Tibial nerve (tissue), 4 donors: Measurements from ENCODE around the gene GAA. TPM values are rescaled to one million over a fixed set of nuclear protein-coding genes. Genes with fewer than 3 reads are reported as not detected.

ENCODE experiments used
- DNase-seq, 2 donors: peaks; one replicate each; pipeline ENCODE4 v3.0.0-alpha.2; 2019; ENCODE audit warnings: low spot score in 2 of 2
- H3K27ac ChIP-seq, 4 donors: fragments of 200-600 bp; sonication (generic) in 3 of 4; one replicate each; pipeline ENCODE4 v1.5.1; 2017 to 2019; ENCODE audit warnings: mild to moderate bottlenecking in 1 of 4
- H3K27me3 ChIP-seq, 2 donors: fragments of 200-600 bp; sonication (generic) in 1 of 2; one replicate each; pipeline versions ENCODE4 v1.5.1 to v1.6.0; 2017 to 2019
- H3K36me3 ChIP-seq, 3 donors: fragments of 200-600 bp; sonication (generic); one replicate each; pipeline ENCODE4 v1.5.1; 2018 to 2019
- H3K4me1 ChIP-seq, 4 donors: fragments of 200-600 bp; sonication (generic) in 3 of 4; one replicate each; pipeline ENCODE4 v1.5.1; 2017 to 2019
- H3K4me3 ChIP-seq, 4 donors: fragments of 200-600 bp; sonication (generic) in 3 of 4; one replicate each; pipeline ENCODE4 v1.5.1; 2017 to 2019; ENCODE audit warnings: mild to moderate bottlenecking in 1 of 4, moderate library complexity in 1 of 4
- H3K9me3 ChIP-seq, 4 donors: fragments of 200-600 bp; sonication (generic) in 3 of 4; one replicate each; pipeline ENCODE4 v1.5.1; 2017 to 2019
- EP300 ChIP-seq, 2 donors: sonication (generic); formaldehyde crosslinking; IDR thresholded peaks; one replicate each; pipeline ENCODE4 v1.6.1; 2017; ENCODE audit warnings: antibody characterized with exemption in 2 of 2, mild to moderate bottlenecking in 1 of 2
- POLR2A ChIP-seq, 2 donors: fragments of 450-650 bp; IDR thresholded peaks; one replicate each; pipeline ENCODE4 v1.6.1; 2017; ENCODE audit warnings: antibody characterized with exemption in 2 of 2, mild to moderate bottlenecking in 2 of 2, moderate library complexity in 2 of 2
- WGBS, 2 donors: methylation state at CpG; one replicate each; pipeline ENCODE4 v1.1.5; 2018; 5-methylcytosine and 5-hydroxymethylcytosine counted together
- total RNA-seq, 4 donors: library from RNA; depleted of rRNA; stranded (reverse); fragments of >200 nt; gene quantifications; one replicate each; pipeline ENCODE4 v1.1.0, GENCODE V29; 2016
- TF ChIP-seq, protein P1 (sequence below), 5 experiments: fragments of 200-600 bp in 3 of 5; fragments of 450-650 bp in 2 of 5; sonication (generic) in 3 of 5; IDR thresholded peaks; one replicate each; pipeline ENCODE4 v1.5.1; 2016 to 2019; ENCODE audit warnings: antibody characterized with exemption in 5 of 5, mild to moderate bottlenecking in 3 of 5, moderate library complexity in 2 of 5

Gene GAA
- total RNA-seq, 4 donors from 2014 or later, result 52.7 to 81.9 (median 67.8) TPM

DNA sequence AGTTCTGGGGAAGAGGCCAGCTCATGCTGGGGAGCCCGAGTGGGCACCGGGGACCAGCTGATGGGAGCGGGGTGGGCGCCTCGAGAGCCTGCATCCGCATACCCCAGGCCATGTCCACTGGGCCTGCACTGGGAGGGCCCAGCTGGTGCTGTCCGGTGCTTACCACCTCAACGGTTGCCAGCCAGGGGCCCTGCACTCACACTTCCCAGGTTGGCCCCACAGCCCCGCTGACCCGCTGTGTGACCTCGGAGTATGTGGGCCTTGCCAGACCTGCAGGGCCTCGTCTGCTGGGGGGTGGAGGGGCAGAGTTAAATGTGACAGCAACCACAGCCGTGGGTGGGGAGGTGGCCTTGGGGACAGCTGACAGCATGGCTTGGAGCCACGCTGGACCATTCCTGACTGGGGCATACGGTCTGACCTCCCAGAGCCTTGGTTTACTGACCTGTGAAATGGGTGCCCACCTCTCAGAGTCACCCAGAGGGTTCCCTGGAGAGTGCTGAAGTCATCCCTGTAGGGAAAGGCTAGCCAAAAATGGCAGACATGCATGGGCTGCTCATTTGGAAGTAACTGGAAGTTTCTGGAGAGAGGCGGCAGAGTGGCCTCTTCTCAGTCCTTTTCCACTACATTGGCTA lies 5.4 kb upstream of the GAA start:
- H3K27ac ChIP-seq, result no peak overlapping the region
- H3K36me3 ChIP-seq, result no peaks in the 10 kb centered on the region
- no peak for TF ChIP-seq EP300 (IDR thresholded peaks at IDR 0.05)
- no peak for TF ChIP-seq POLR2A (IDR thresholded peaks at IDR 0.05)
- TF ChIP-seq, protein P1, sequence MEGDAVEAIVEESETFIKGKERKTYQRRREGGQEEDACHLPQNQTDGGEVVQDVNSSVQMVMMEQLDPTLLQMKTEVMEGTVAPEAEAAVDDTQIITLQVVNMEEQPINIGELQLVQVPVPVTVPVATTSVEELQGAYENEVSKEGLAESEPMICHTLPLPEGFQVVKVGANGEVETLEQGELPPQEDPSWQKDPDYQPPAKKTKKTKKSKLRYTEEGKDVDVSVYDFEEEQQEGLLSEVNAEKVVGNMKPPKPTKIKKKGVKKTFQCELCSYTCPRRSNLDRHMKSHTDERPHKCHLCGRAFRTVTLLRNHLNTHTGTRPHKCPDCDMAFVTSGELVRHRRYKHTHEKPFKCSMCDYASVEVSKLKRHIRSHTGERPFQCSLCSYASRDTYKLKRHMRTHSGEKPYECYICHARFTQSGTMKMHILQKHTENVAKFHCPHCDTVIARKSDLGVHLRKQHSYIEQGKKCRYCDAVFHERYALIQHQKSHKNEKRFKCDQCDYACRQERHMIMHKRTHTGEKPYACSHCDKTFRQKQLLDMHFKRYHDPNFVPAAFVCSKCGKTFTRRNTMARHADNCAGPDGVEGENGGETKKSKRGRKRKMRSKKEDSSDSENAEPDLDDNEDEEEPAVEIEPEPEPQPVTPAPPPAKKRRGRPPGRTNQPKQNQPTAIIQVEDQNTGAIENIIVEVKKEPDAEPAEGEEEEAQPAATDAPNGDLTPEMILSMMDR (IDR thresholded peaks at IDR 0.05), result no peak
- no peaks in the 10 kb centered on the region for H3K9me3 ChIP-seq
- H3K4me3 ChIP-seq, result no peak overlapping the region
- H3K27me3 ChIP-seq, result no peaks in the 10 kb centered on the region
- no peak for DNase-seq
- peaks cover 0 to 9% (median 6%) of the 10 kb centered on the region in 4 donors for H3K4me1 ChIP-seq
- 90 to 93% methylated on average over 1 to 12 of the region's 16 CpGs for WGBS, 2 donors

DNA sequence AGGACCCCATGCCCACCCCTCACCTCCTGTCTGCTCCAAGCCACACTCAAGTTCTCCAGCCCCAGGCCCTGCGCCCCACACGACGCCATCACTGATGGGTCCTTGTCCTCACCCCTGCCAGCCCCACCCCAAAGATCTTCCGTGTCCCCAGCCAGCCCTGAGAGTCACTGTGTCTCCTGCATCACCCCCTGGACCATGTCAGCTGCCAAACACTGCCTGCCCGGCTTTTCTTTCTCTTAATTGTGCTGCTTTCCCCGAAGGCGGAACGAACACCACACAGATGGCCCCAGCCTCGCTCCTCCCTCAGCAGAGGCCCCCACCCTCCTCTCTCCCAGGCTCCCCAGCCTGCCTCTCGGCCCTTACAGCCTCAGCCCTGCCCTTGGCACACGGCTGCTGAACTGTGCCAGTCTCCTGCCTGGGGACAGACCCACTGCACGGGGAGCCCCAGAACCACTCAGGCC lies 4.8 kb upstream of the GAA start:
- DNase-seq, result no peak
- H3K27ac ChIP-seq, result no peak overlapping the region
- H3K27me3 ChIP-seq, result no peaks in the 10 kb centered on the region
- TF ChIP-seq POLR2A (IDR thresholded peaks at IDR 0.05) (no peak), EP300 (IDR thresholded peaks at IDR 0.05) (no peak)
- TF ChIP-seq, protein P1 (IDR thresholded peaks at IDR 0.05), result no peak
- H3K4me1 ChIP-seq, result peaks cover 0 to 10% (median 6%) of the 10 kb centered on the region in 4 donors
- H3K9me3 ChIP-seq, result no peaks in the 10 kb centered on the region
- no peaks in the 10 kb centered on the region for H3K36me3 ChIP-seq
- WGBS, 2 donors, result 50 to 57% methylated on average over 12 of the region's 12 CpGs
- H3K4me3 ChIP-seq, result no peak overlapping the region

DNA sequence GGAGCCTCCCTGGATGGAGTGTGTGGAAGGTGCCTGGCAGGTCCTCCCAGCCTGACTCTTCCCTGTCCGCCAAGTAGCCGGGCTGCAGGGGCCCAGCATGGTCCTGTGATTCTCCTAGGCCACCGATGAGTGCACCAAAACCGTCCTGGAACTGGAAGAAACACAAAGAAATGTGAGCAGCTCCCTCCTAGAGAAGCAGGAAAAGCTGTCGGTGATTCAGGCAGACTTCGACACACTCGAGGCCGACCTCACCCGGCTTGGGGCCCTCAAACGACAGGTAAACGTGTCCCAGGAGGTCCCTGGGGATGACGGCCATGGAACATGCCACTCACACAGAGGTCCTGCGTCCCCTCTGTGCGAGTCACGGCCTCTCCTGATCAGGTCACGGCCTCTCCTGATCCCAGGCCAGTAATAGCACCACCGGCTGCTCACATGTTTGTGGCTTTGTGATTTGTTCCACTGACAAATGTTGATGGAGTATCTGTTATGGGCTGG lies 4.2 kb upstream of the GAA start:
- H3K4me3 ChIP-seq, result no peak overlapping the region
- DNase-seq, result no peak
- H3K27me3 ChIP-seq, result no peaks in the 10 kb centered on the region
- H3K27ac ChIP-seq, result no peak overlapping the region
- H3K4me1 ChIP-seq, result peaks cover 0 to 13% (median 10%) of the 10 kb centered on the region in 4 donors
- H3K36me3 ChIP-seq, result no peaks in the 10 kb centered on the region
- TF ChIP-seq POLR2A (IDR thresholded peaks at IDR 0.05), result no peak
- TF ChIP-seq, protein P1 (IDR thresholded peaks at IDR 0.05), result no peak
- no peak for TF ChIP-seq EP300 (IDR thresholded peaks at IDR 0.05)
- no peaks in the 10 kb centered on the region for H3K9me3 ChIP-seq
- WGBS, 2 donors, result 86 to 89% methylated on average over 17 of the region's 17 CpGs

DNA sequence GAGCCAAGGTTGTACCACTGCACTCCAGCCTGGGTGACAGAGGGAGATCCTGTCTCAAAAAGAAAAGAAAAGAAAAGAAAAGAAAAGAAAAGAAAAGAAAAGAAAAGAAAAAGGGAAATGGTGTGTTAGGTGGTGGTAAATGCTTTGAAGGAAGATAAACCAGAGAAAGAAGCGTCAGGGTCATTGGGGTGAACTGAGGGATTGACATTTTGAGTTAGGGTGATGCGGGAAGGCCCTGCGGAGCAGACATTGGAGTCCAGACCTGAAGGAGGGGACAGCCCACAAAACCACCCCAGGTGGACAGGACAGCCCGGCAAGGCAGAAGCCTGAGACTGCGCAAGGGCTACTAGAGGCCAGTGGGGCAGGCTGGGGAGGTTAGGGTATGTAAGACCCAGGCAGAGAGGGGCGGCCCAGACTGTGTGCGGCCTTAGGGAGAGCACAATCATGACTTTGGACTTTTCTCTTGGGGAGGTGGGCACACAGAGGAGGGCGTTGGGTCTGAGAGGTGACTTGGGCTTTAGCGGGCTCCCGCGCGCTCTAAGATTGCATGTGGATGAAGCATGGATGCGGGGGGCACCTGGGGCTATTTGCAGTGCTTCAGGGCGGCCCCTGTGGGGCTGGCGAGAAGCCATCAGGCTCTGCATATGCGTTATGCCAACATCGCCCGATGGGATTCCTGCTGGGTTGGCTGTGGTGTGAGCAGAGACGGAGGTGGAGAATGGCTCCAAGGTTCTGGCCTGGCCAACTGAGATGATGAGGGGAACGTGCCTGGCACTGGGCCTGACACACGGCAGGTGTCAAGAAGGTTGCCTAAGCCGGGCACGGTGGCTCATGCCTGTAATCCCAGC lies 3.3 kb upstream of the GAA start:
- Histone ChIP-seq H3K4me3 (no peak overlapping the region), H3K27ac (no peak overlapping the region), H3K9me3 (no peaks in the 10 kb centered on the region), H3K27me3 (no peaks in the 10 kb centered on the region), H3K36me3 (no peaks in the 10 kb centered on the region), H3K4me1 (peaks cover 0 to 16% (median 15%) of the 10 kb centered on the region in 4 donors)
- TF ChIP-seq, protein P1 (IDR thresholded peaks at IDR 0.05), result no peak
- no peak for TF ChIP-seq POLR2A (IDR thresholded peaks at IDR 0.05)
- TF ChIP-seq EP300 (IDR thresholded peaks at IDR 0.05), result no peak
- no peak for DNase-seq
- WGBS, 2 donors, result 90 to 94% methylated on average over 23 of the region's 23 CpGs
